ENCODE measurements around the gene TAOK3. TPM values are rescaled to one million over a fixed set of nuclear protein-coding genes. Genes with fewer than 3 reads are reported as not detected.

Gene TAOK3
- total and polyA plus RNA-seq, 2 of the 8 experiments (the other 6 are each of a cell fraction or from before 2014, with no cell fraction given): 5.2 to 9.3 TPM

DNA sequence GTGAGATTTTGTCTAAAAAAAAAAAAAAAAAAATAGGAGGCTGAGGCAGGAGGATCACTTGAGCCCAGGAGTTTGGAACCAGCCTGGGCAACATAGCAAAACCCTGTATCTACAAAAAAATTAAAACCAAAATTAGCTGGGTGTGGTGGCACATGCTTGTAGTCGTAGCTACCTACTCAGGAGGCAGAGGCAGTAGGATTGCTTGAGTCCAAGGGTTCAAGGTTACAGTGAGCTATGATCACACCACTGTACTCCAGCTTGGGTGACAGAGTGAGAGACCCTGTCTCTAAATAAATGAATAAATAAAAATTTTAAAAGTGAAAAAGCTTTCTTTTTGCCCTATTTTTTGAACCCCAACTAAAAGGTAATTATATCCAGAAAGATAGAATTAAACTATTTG lies 123.2 kb downstream of the TAOK3 start:
- H2BK5ac ChIP-seq (ENCODE audit: low read depth, low read length): no peak overlapping the region
- H3K56ac ChIP-seq (replicated peaks; ENCODE audit: insufficient read length, low read depth, low read length): no peak overlapping the region
- no peak overlapping the region for H2AK5ac ChIP-seq (ENCODE audit: low read depth, low read length)
- no peak overlapping the region for H3K23ac ChIP-seq (ENCODE audit: insufficient read length)
- no peak overlapping the region for H4K91ac ChIP-seq (replicated peaks; ENCODE audit: insufficient read length, low read length)
- H3K4me1 ChIP-seq (replicated peaks in 1 of 4; ENCODE audit: control insufficient read depth in 3 of 4, insufficient read depth in 4 of 4, low read length in 3 of 4): no peaks in the 10 kb centered on the region
- no peak overlapping the region for H2BK120ac ChIP-seq (replicated peaks; ENCODE audit: low read depth, low read length)
- no peak overlapping the region for H3K9ac ChIP-seq (replicated peaks in 1 of 4; ENCODE audit: extremely low read depth in 1 of 4, low read depth in 3 of 4, low read length in 3 of 4)
- no peak overlapping the region for H4K8ac ChIP-seq (ENCODE audit: extremely low read depth, insufficient read depth, low read length)
- H3K9me3 ChIP-seq (ENCODE audit: insufficient read depth in 2 of 2, low read depth in 1 of 2, low read length in 1 of 2): no peaks in the 10 kb centered on the region
- H2BK20ac ChIP-seq (ENCODE audit: low read length): no peak overlapping the region
- no peak overlapping the region for H3K18ac ChIP-seq (ENCODE audit: extremely low read depth, low read length)
- no peaks in the 10 kb centered on the region for H3K79me1 ChIP-seq (ENCODE audit: low read depth, low read length)
- H2BK12ac ChIP-seq (ENCODE audit: low read depth, low read length): no peak overlapping the region
- no peak overlapping the region for H2AFZ ChIP-seq (ENCODE audit: low read length)
- ChIA-PET CTCF (ENCODE audit: partially characterized antibody) (interaction anchor here (1.8 kb wide), 1 partner anchor 68 kb away, joined by 6 read pairs; no protein-coding TSS in a partner anchor), POLR2A (ENCODE audit: partially characterized antibody) (no interaction called here)
- no peaks in the 10 kb centered on the region for H3K27me3 ChIP-seq (replicated peaks in 1 of 4; ENCODE audit: control insufficient read depth in 3 of 4, extremely low read depth in 1 of 4, insufficient read depth in 3 of 4, low read length in 3 of 4)
- no peak overlapping the region for H2BK15ac ChIP-seq (ENCODE audit: low read length)
- no peaks in the 10 kb centered on the region; the same call in 1 of the 2 replicates for H3K23me2 ChIP-seq (ENCODE audit: low read depth, low read length)
- no peak overlapping the region for H3K27ac ChIP-seq (ENCODE audit: low read depth, low read length)
- H3K14ac ChIP-seq (ENCODE audit: insufficient read length): no peak overlapping the region
- H3K4me2 ChIP-seq (ENCODE audit: insufficient read depth in 1 of 2, low read depth in 2 of 2, low read length in 2 of 2): no peak overlapping the region
- H3K79me2 ChIP-seq (ENCODE audit: control insufficient read depth in 1 of 2, insufficient read depth in 2 of 2, low read length in 2 of 2): no peaks in the 10 kb centered on the region
- no peak overlapping the region for H4K5ac ChIP-seq (ENCODE audit: insufficient read length, low read depth, low read length)
- H3K4ac ChIP-seq (replicated peaks; ENCODE audit: insufficient read length, low read depth, low read length): no peak overlapping the region
- no peak overlapping the region for H3K4me3 ChIP-seq (ENCODE audit: extremely low read depth in 1 of 4, insufficient read depth in 2 of 4, low read depth in 3 of 4, low read length in 4 of 4)
- no peaks in the 10 kb centered on the region for H3K36me3 ChIP-seq (ENCODE audit: control insufficient read depth in 2 of 4, insufficient read depth in 4 of 4, low read length in 3 of 4)
- no peaks in the 10 kb centered on the region for H4K20me1 ChIP-seq (replicated peaks in 1 of 2; ENCODE audit: control insufficient read depth in 1 of 2, insufficient read depth in 2 of 2, low read length in 2 of 2)
- 69% methylated on average over 1 of the region's 1 CpG; no CpG with 5 or more reads in 1 of the 2 experiments for WGBS, 2 experiments (ENCODE audit: extremely low coverage in 1 of 2, insufficient coverage in 1 of 2, insufficient read length in 1 of 2, insufficient replicate concordance in 2 of 2, low coverage in 1 of 2, low lambda C conversion rate in 2 of 2, missing lambda C conversion rate in 1 of 2)
- FAIRE-seq (no peak), DNase-seq (ENCODE audit: low read depth in 1 of 2, low spot score in 2 of 2) (no peak)
- no peak for TF ChIP-seq SP1 (IDR thresholded peaks at IDR 0.05; ENCODE audit: low read depth, low read length)
- TF ChIP-seq JUN (IDR thresholded peaks at IDR 0.05; ENCODE audit: low read depth, low read length): no peak
- no peak for TF ChIP-seq RNF2 (IDR thresholded peaks at IDR 0.05; ENCODE audit: borderline replicate concordance, low read depth, low read length, missing control alignments, poor library complexity, severe bottlenecking)
- no peak for TF ChIP-seq CBX5 (IDR thresholded peaks at IDR 0.05; ENCODE audit: low read depth, low read length)
- TF ChIP-seq YY1 (IDR thresholded peaks at IDR 0.05; ENCODE audit: low read depth, low read length): no peak
- TF ChIP-seq RAD21 (IDR thresholded peaks at IDR 0.05 in 1 of 2, conservative IDR thresholded peaks at IDR 0.05 in 1 of 2; ENCODE audit: low read depth in 2 of 2, low read length in 2 of 2): no peak
- TF ChIP-seq, protein P1, sequence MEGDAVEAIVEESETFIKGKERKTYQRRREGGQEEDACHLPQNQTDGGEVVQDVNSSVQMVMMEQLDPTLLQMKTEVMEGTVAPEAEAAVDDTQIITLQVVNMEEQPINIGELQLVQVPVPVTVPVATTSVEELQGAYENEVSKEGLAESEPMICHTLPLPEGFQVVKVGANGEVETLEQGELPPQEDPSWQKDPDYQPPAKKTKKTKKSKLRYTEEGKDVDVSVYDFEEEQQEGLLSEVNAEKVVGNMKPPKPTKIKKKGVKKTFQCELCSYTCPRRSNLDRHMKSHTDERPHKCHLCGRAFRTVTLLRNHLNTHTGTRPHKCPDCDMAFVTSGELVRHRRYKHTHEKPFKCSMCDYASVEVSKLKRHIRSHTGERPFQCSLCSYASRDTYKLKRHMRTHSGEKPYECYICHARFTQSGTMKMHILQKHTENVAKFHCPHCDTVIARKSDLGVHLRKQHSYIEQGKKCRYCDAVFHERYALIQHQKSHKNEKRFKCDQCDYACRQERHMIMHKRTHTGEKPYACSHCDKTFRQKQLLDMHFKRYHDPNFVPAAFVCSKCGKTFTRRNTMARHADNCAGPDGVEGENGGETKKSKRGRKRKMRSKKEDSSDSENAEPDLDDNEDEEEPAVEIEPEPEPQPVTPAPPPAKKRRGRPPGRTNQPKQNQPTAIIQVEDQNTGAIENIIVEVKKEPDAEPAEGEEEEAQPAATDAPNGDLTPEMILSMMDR (IDR thresholded peaks at IDR 0.05; ENCODE audit: control extremely low read depth in 1 of 3, insufficient read depth in 1 of 3, low read depth in 1 of 3, low read length in 3 of 3): no peak
- TF ChIP-seq BRCA1 (IDR thresholded peaks at IDR 0.05; ENCODE audit: low read depth, low read length): no peak
- TF ChIP-seq, protein P2, sequence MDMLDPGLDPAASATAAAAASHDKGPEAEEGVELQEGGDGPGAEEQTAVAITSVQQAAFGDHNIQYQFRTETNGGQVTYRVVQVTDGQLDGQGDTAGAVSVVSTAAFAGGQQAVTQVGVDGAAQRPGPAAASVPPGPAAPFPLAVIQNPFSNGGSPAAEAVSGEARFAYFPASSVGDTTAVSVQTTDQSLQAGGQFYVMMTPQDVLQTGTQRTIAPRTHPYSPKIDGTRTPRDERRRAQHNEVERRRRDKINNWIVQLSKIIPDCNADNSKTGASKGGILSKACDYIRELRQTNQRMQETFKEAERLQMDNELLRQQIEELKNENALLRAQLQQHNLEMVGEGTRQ (IDR thresholded peaks at IDR 0.05; ENCODE audit: low read length): no peak
- no peak for TF ChIP-seq TEAD4 (IDR thresholded peaks at IDR 0.05; ENCODE audit: low read depth, low read length)
